HepG2 (cell line): ENCODE data around the gene ADAR. TPM values are rescaled to one million over a fixed set of nuclear protein-coding genes. Genes with fewer than 3 reads are reported as not detected.

Experiments
- ATAC-seq: fragments of 200-7000 bp; cut with Tn5 transposase; 3 replicates; pipeline ENCODE4 v1.9.1; 2020; ENCODE audit warnings: mild to moderate bottlenecking, moderate library complexity
- BruUV-seq: library from RNA; stranded (reverse); fragments of 400-500 nt; replicated peaks from 2 replicates; lab custom pipeline; 2021; lab: Mats Ljungman, UMichigan
- CTCF ChIA-PET: fragments of 300-600 bp; formaldehyde crosslinking; extraction: SDS; loops from one replicate; lab custom pipeline; 2021; ENCODE audit warnings: low total read pairs, inconsistent platforms, low intra/inter-chr PET ratio; lab: Yijun Ruan, JAX
- POLR2A ChIA-PET: fragments of 350-600 bp; sonication (Branson Sonifier 250); formaldehyde crosslinking; loops from one replicate; lab custom pipeline; 2020; ENCODE audit warnings: antibody characterized with exemption, inconsistent platforms; lab: Yijun Ruan, JAX
- DNase-seq: peaks from one replicate; pipeline ENCODE4 v3.0.0-alpha.2; 2015; ENCODE audit warnings: low spot score
- FAIRE-seq: peaks from 3 replicates; lab custom pipeline; 2011; peaks lifted over from hg19 to GRCh38; lab: Jason Lieb, UNC
- H2AFZ ChIP-seq: one replicate; pipeline ENCODE4 v1.6.1; 2011; ENCODE audit warnings: low read length, inconsistent platforms
- H3K27ac ChIP-seq: fragments of 300-600 bp; 3 replicates; pipeline ENCODE4 v1.8.0; 2011; ENCODE audit warnings: mixed run types, mild to moderate bottlenecking, mixed read lengths, low read length, inconsistent platforms; ENCODE audit not compliant: insufficient read depth; ENCODE audit errors: extremely low read length
- H3K27me3 ChIP-seq, 2 experiments: fragments of 200-600 bp in 1 of 2; 2 replicates in 1 of 2; 3 replicates in 1 of 2; pipeline versions ENCODE4 v1.6.0 to v1.8.0; 2011; ENCODE audit warnings: low read length in 2 of 2, mild to moderate bottlenecking in 2 of 2, moderate library complexity in 2 of 2, inconsistent platforms in 1 of 2; ENCODE audit not compliant: insufficient read depth in 2 of 2, control insufficient read depth in 1 of 2
- H3K36me3 ChIP-seq, 2 experiments: fragments of 200-600 bp in 1 of 2; replicated peaks in 1 of 2; 2 replicates in 1 of 2; 3 replicates in 1 of 2; pipeline versions ENCODE4 v1.5.1 to v1.8.0; 2011; ENCODE audit warnings: low read length in 2 of 2, inconsistent platforms in 1 of 2; ENCODE audit not compliant: insufficient read depth in 2 of 2, control insufficient read depth in 1 of 2
- H3K4me1 ChIP-seq: 2 replicates; pipeline ENCODE4 v1.5.1; 2012; ENCODE audit warnings: low read length, inconsistent platforms; ENCODE audit not compliant: insufficient read depth
- H3K4me2 ChIP-seq: 2 replicates; pipeline ENCODE4 v1.6.0; 2011; ENCODE audit warnings: low read depth, low read length, inconsistent platforms
- H3K4me3 ChIP-seq, 3 experiments: fragments of 200-600 bp in 1 of 3; sonication (generic), shearing (Covaris generic) in 1 of 3; replicated peaks in 1 of 3; 2 replicates each; pipeline ENCODE4 v1.5.1; 2011 to 2016; ENCODE audit warnings: low read length in 3 of 3, inconsistent platforms in 2 of 3, low read depth in 2 of 3, mild to moderate bottlenecking in 2 of 3, control low read depth in 1 of 3, mixed read lengths in 1 of 3; ENCODE audit not compliant: insufficient read depth in 1 of 3
- H3K79me2 ChIP-seq: one replicate; pipeline ENCODE4 v1.6.1; 2011; ENCODE audit warnings: low read length, inconsistent platforms; ENCODE audit not compliant: insufficient read depth
- H3K9ac ChIP-seq: 2 replicates; pipeline ENCODE4 v1.6.0; 2011; ENCODE audit warnings: mild to moderate bottlenecking, low read depth, low read length, inconsistent platforms; ENCODE audit not compliant: insufficient read depth
- H3K9me3 ChIP-seq: 2 replicates; pipeline ENCODE4 v1.5.1; 2012; ENCODE audit warnings: mild to moderate bottlenecking, low read length
- H4K20me1 ChIP-seq: 2 replicates; pipeline ENCODE4 v1.6.0; 2011; ENCODE audit warnings: inconsistent platforms, mild to moderate bottlenecking, low read length, moderate library complexity; ENCODE audit not compliant: insufficient read depth
- CBX5 ChIP-seq: sonication (generic); formaldehyde crosslinking; IDR thresholded peaks from 2 replicates; pipeline ENCODE4 v1.4.0; 2020; ENCODE audit warnings: missing genetic modification reagents, borderline replicate concordance
- GATA4 ChIP-seq: sonication (generic); IDR thresholded peaks from 2 replicates; pipeline ENCODE4 v1.6.1; 2016; ENCODE audit warnings: antibody characterized with exemption, low read depth, borderline replicate concordance
- HOXA9 ChIP-seq: sonication (generic); formaldehyde crosslinking; IDR thresholded peaks from 2 replicates; pipeline ENCODE4 v1.8.1; 2022; ENCODE audit warnings: missing genetic modification reagents, mild to moderate bottlenecking, moderate library complexity, borderline replicate concordance
- PAX8 ChIP-seq: sonication (generic); formaldehyde crosslinking; IDR thresholded peaks from 2 replicates; pipeline ENCODE4 v1.8.0; 2022; ENCODE audit warnings: mild to moderate bottlenecking, missing genetic modification reagents, borderline replicate concordance
- RBM39 ChIP-seq: fragments of 200-400 bp; formaldehyde crosslinking; IDR thresholded peaks from one replicate; pipeline ENCODE4 v1.6.1; 2018; ENCODE audit warnings: antibody characterized with exemption, mild to moderate bottlenecking, low read depth, low read length; ENCODE audit not compliant: poor library complexity, severe bottlenecking
- RFXANK ChIP-seq: IDR thresholded peaks from 2 replicates; pipeline ENCODE4 v1.6.1; 2016
- ZNF138 ChIP-seq: sonication (generic); formaldehyde crosslinking; IDR thresholded peaks from 2 replicates; pipeline ENCODE4 v1.5.0; 2020; ENCODE audit warnings: mild to moderate bottlenecking, low read depth, missing genetic modification reagents
- ZNF264 ChIP-seq: sonication (generic); formaldehyde crosslinking; IDR thresholded peaks from 2 replicates; pipeline ENCODE4 v1.4.0; 2020; ENCODE audit warnings: missing genetic modification reagents
- ZNF468 ChIP-seq: sonication (generic); formaldehyde crosslinking; IDR thresholded peaks from 2 replicates; pipeline ENCODE4 v1.8.0; 2022; ENCODE audit warnings: mild to moderate bottlenecking, moderate library complexity, missing genetic modification reagents
- ZNF746 ChIP-seq: sonication (generic); formaldehyde crosslinking; IDR thresholded peaks from 2 replicates; pipeline ENCODE4 v1.8.0; 2022; ENCODE audit warnings: mild to moderate bottlenecking, missing genetic modification reagents
- ZNF781 ChIP-seq: sonication (generic); formaldehyde crosslinking; IDR thresholded peaks from 2 replicates; pipeline ENCODE4 v1.5.1; 2020; ENCODE audit warnings: borderline replicate concordance, mild to moderate bottlenecking, missing genetic modification reagents; ENCODE audit errors: not compliant biosample characterization
- WGBS: methylation state at CpG from one replicate; pipeline ENCODE4 v1.1.6; 2017; ENCODE audit warnings: low lambda C conversion rate; 5-methylcytosine and 5-hydroxymethylcytosine counted together
- in situ Hi-C: cut with HindIII; loops from 2 replicates; pipeline ENCODE4 v1.10.0; 2017; ENCODE audit warnings: low pct_unique_long_range_greater_than_20kb; ENCODE audit not compliant: extremely low pct_ligation_motif_present
- intact Hi-C: fragments of 100-400 bp; cut with micrococcal nuclease; formaldehyde crosslinking; loops from one replicate; pipeline ENCODE4 v1.10.0; 2022; ENCODE audit not compliant: unreplicated experiment
- polyA plus RNA-seq, 8 experiments: library from polyadenylated mRNA; depleted of rRNA in 3 of 8; stranded (reverse) in 7 of 8; unstranded in 1 of 8; fragments of >200 nt; fragmentation: Illumina TruSeq in 4 of 8; extraction: Trizol in 4 of 8; gene quantifications; 2 replicates each; pipeline versions ENCODE4 v1.2.1 to v1.2.3, GENCODE V29; 2011 to 2016; ENCODE audit warnings: low read depth in 4 of 8, missing spikeins in 1 of 8, mixed read lengths in 1 of 8; ENCODE audit not compliant: insufficient read depth in 1 of 8
- total RNA-seq, 5 experiments: library from RNA; depleted of rRNA; stranded (reverse); fragments of >200 nt; fragmentation: Illumina TruSeq; extraction: Trizol; gene quantifications; 2 replicates each; pipeline ENCODE4 v1.2.3, GENCODE V29; 2016; ENCODE audit warnings: low read depth in 1 of 5
- TF ChIP-seq, protein P1 (sequence below): sonication (generic); formaldehyde crosslinking; IDR thresholded peaks from 2 replicates; pipeline ENCODE4 v1.4.0; 2020; ENCODE audit warnings: mild to moderate bottlenecking, missing genetic modification reagents, borderline replicate concordance
- TF ChIP-seq, protein P2 (sequence below): sonication (generic); formaldehyde crosslinking; IDR thresholded peaks from 2 replicates; pipeline ENCODE4 v1.8.1; 2022; ENCODE audit warnings: mild to moderate bottlenecking, missing genetic modification reagents
- TF ChIP-seq, protein P3 (sequence below): IDR thresholded peaks from 2 replicates; pipeline ENCODE4 v1.6.1; 2016; ENCODE audit warnings: low read depth, missing genetic modification reagents, missing compliant biosample characterization

Gene ADAR
- total and polyA plus RNA-seq, 2 of the 13 experiments (the other 11 are each of a cell fraction or from before 2014, with no cell fraction given), result 70.8 to 86.2 TPM

DNA sequence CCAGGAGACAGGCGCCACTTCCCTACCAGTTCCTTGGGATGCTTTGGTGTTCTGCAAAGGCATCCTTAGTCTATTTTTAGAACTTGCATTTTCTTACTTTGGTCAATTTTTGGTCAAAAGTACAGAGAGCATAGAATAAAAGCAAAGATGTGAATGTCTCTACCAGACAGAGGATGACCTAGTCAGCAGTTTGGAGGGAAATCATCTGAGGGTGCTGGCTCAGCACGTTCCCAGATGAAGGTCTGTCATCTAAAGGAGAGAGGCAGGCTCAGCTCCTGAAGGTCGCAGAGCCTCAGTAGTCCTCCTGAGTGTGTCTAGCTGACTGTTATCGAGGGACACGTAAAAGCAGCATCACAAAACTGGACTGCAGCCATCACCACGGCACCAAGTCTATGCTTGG is 25.1 kb downstream of the ADAR start (continued):
- TF ChIP-seq PAX8 (CRISPR knock-in tag) (no peak), RFXANK (no peak)

DNA sequence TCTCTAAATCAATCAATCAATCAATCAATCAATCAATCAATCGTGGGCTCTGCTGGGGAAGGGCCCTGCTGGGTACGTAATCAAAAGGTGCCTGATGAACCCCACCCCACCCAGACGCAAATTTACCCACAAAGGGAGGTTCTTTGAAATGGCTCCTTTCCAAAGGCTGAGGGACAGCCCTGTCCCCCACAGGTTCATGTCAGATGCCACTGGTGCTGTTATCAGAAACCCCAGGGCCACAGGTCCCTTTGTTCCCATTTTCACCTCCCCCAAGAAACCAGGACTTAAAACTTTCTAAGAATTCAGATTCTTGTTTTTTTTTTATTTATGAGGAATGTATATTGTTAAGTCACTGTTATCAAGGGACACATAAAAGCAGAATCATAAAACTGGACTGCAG is 26.2 kb downstream of the ADAR start:
- H3K4me1 ChIP-seq, result no peaks in the 10 kb centered on the region
- no peaks in the 10 kb centered on the region for H3K79me2 ChIP-seq
- H3K4me2 ChIP-seq, result no peak overlapping the region
- no peaks in the 10 kb centered on the region for H3K27me3 ChIP-seq
- ATAC-seq (no peak), FAIRE-seq (no peak), DNase-seq (no peak)
- no peaks in the 10 kb centered on the region for H4K20me1 ChIP-seq
- H3K9ac ChIP-seq, result no peak overlapping the region
- no peak overlapping the region for H2AFZ ChIP-seq
- POLR2A ChIA-PET, result no interaction called here
- H3K27ac ChIP-seq, result no peak overlapping the region
- CTCF ChIA-PET, result no interaction called here
- no peak overlapping the region for H3K4me3 ChIP-seq
- in situ Hi-C loops, result no loop called here
- no peaks in the 10 kb centered on the region for H3K9me3 ChIP-seq
- 82% methylated on average over 3 of the region's 3 CpGs for WGBS
- intact Hi-C loops, result no loop called here
- no TSS peak for BruUV-seq
- peaks cover 25 to 73% of the 10 kb centered on the region in 2 experiments for H3K36me3 ChIP-seq
- TF ChIP-seq, protein P1, sequence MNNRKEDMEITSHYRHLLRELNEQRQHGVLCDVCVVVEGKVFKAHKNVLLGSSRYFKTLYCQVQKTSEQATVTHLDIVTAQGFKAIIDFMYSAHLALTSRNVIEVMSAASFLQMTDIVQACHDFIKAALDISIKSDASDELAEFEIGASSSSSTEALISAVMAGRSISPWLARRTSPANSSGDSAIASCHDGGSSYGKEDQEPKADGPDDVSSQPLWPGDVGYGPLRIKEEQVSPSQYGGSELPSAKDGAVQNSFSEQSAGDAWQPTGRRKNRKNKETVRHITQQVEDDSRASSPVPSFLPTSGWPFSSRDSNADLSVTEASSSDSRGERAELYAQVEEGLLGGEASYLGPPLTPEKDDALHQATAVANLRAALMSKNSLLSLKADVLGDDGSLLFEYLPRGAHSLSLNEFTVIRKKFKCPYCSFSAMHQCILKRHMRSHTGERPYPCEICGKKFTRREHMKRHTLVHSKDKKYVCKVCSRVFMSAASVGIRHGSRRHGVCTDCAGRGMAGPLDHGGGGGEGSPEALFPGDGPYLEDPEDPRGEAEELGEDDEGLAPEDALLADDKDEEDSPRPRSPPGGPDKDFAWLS, result no peak
- no peak for TF ChIP-seq ZNF138 (CRISPR knock-in tag)
- no peak for TF ChIP-seq ZNF781 (CRISPR knock-in tag)
- no peak for TF ChIP-seq CBX5 (CRISPR knock-in tag)
- TF ChIP-seq, protein P2, sequence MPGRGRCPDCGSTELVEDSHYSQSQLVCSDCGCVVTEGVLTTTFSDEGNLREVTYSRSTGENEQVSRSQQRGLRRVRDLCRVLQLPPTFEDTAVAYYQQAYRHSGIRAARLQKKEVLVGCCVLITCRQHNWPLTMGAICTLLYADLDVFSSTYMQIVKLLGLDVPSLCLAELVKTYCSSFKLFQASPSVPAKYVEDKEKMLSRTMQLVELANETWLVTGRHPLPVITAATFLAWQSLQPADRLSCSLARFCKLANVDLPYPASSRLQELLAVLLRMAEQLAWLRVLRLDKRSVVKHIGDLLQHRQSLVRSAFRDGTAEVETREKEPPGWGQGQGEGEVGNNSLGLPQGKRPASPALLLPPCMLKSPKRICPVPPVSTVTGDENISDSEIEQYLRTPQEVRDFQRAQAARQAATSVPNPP (CRISPR knock-in tag), result no peak
- TF ChIP-seq RBM39, result no peak
- TF ChIP-seq ZNF746 (CRISPR knock-in tag), result no peak
- TF ChIP-seq, protein P3, sequence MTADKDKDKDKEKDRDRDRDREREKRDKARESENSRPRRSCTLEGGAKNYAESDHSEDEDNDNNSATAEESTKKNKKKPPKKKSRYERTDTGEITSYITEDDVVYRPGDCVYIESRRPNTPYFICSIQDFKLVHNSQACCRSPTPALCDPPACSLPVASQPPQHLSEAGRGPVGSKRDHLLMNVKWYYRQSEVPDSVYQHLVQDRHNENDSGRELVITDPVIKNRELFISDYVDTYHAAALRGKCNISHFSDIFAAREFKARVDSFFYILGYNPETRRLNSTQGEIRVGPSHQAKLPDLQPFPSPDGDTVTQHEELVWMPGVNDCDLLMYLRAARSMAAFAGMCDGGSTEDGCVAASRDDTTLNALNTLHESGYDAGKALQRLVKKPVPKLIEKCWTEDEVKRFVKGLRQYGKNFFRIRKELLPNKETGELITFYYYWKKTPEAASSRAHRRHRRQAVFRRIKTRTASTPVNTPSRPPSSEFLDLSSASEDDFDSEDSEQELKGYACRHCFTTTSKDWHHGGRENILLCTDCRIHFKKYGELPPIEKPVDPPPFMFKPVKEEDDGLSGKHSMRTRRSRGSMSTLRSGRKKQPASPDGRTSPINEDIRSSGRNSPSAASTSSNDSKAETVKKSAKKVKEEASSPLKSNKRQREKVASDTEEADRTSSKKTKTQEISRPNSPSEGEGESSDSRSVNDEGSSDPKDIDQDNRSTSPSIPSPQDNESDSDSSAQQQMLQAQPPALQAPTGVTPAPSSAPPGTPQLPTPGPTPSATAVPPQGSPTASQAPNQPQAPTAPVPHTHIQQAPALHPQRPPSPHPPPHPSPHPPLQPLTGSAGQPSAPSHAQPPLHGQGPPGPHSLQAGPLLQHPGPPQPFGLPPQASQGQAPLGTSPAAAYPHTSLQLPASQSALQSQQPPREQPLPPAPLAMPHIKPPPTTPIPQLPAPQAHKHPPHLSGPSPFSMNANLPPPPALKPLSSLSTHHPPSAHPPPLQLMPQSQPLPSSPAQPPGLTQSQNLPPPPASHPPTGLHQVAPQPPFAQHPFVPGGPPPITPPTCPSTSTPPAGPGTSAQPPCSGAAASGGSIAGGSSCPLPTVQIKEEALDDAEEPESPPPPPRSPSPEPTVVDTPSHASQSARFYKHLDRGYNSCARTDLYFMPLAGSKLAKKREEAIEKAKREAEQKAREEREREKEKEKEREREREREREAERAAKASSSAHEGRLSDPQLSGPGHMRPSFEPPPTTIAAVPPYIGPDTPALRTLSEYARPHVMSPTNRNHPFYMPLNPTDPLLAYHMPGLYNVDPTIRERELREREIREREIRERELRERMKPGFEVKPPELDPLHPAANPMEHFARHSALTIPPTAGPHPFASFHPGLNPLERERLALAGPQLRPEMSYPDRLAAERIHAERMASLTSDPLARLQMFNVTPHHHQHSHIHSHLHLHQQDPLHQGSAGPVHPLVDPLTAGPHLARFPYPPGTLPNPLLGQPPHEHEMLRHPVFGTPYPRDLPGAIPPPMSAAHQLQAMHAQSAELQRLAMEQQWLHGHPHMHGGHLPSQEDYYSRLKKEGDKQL (CRISPR knock-in tag), result no peak
- TF ChIP-seq ZNF264 (CRISPR knock-in tag), result no peak
- no peak for TF ChIP-seq ZNF468 (CRISPR knock-in tag)
- no peak for TF ChIP-seq HOXA9
- no peak for TF ChIP-seq GATA4
